Measurements from ENCODE around the gene KIAA1217.

KIAA1217 gene

GRCh38 chr10:24574578-24575155, 365.7 kb downstream of the KIAA1217 start:
- ATAC-seq (peak; percentile 15), DNase-seq (ENCODE audit: low spot score in 2 of 2) (no peak)
- no peaks in the 10 kb centered on the region for H3K36me3 Mint-ChIP-seq
- H3K4me1 Mint-ChIP-seq, result no peaks in the 10 kb centered on the region
- H3K4me3 Mint-ChIP-seq, result no peak overlapping the region
- no peak overlapping the region for H3K27ac Mint-ChIP-seq
- no peaks in the 10 kb centered on the region for H3K9me3 Mint-ChIP-seq

GRCh38 chr10:24575481-24576002, 366.6 kb downstream of the KIAA1217 start:
- Mint-ChIP-seq H3K36me3 (no peaks in the 10 kb centered on the region), H3K4me1 (no peaks in the 10 kb centered on the region), H3K9me3 (no peaks in the 10 kb centered on the region), H3K4me3 (no peak overlapping the region), H3K27ac (no peak overlapping the region)
- ATAC-seq (no peak), DNase-seq (ENCODE audit: low spot score in 2 of 2) (no peak)

- Mint-ChIP-seq H3K27ac (no peak overlapping the region), H3K36me3 (no peaks in the 10 kb centered on the region), H3K4me3 (no peak overlapping the region), H3K9me3 (no peaks in the 10 kb centered on the region), H3K4me1 (no peaks in the 10 kb centered on the region)
- DNase-seq (ENCODE audit: low spot score in 2 of 2) (no peak), ATAC-seq (no peak)
These were observed 370.5 kb downstream of the KIAA1217 start for GRCh38 chr10:24579448-24579847.

- Mint-ChIP-seq H3K27ac (no peak overlapping the region), H3K4me1 (no peaks in the 10 kb centered on the region), H3K9me3 (no peaks in the 10 kb centered on the region), H3K36me3 (no peaks in the 10 kb centered on the region), H3K4me3 (no peak overlapping the region)
- DNase-seq (ENCODE audit: low spot score in 2 of 2) (no peak), ATAC-seq (no peak)
These were observed 371.0 kb downstream of the KIAA1217 start for GRCh38 chr10:24579906-24580305.

GRCh38 chr10:24589265-24589664, 380.3 kb downstream of the KIAA1217 start:
- H3K4me1 Mint-ChIP-seq, result no peaks in the 10 kb centered on the region
- no peaks in the 10 kb centered on the region for H3K9me3 Mint-ChIP-seq
- H3K27ac Mint-ChIP-seq, result no peak overlapping the region
- peaks cover 56% of the 10 kb centered on the region for H3K36me3 Mint-ChIP-seq
- no peak for ATAC-seq
- no peak overlapping the region for H3K4me3 Mint-ChIP-seq
- DNase-seq (ENCODE audit: low spot score in 2 of 2), result no peak

GRCh38 chr10:24590697-24591457, 381.9 kb downstream of the KIAA1217 start:
- H3K4me1 Mint-ChIP-seq, result no peaks in the 10 kb centered on the region
- H3K9me3 Mint-ChIP-seq, result no peaks in the 10 kb centered on the region
- no peak overlapping the region for H3K4me3 Mint-ChIP-seq
- no peak for DNase-seq (ENCODE audit: low spot score in 2 of 2)
- H3K36me3 Mint-ChIP-seq, result peaks cover 63% of the 10 kb centered on the region
- no peak overlapping the region for H3K27ac Mint-ChIP-seq
- peak; percentile 85 for ATAC-seq

- H3K4me1 Mint-ChIP-seq, result no peaks in the 10 kb centered on the region
- H3K4me3 Mint-ChIP-seq, result no peak overlapping the region
- no peak for ATAC-seq
- H3K36me3 Mint-ChIP-seq, result peaks cover 87% of the 10 kb centered on the region
- no peak overlapping the region for H3K27ac Mint-ChIP-seq
- H3K9me3 Mint-ChIP-seq, result no peaks in the 10 kb centered on the region
- no peak for DNase-seq (ENCODE audit: low spot score in 2 of 2)
These were observed 387.4 kb downstream of the KIAA1217 start for GRCh38 chr10:24596217-24596930.

- no peak for ATAC-seq
These were observed 388.5 kb downstream of the KIAA1217 start for GRCh38 chr10:24597426-24597825.

More at GRCh38 chr10:24597426-24597825, 388.5 kb downstream of the KIAA1217 start:
- Mint-ChIP-seq H3K9me3 (no peaks in the 10 kb centered on the region), H3K27ac (no peak overlapping the region), H3K36me3 (peaks cover 84% of the 10 kb centered on the region), H3K4me3 (no peak overlapping the region), H3K4me1 (peaks cover 1% of the 10 kb centered on the region)
- no peak for DNase-seq (ENCODE audit: low spot score in 2 of 2)
